Measurements from ENCODE around the gene GRIN1.

The GRIN1 gene

GRCh38 chr9:137171149-137171900 lies 32.4 kb downstream of the GRIN1 start:
- H3K4me1 ChIP-seq (ENCODE audit: control extremely low read depth in 1 of 4, control insufficient read depth in 4 of 4, insufficient read depth in 4 of 4, low read length in 3 of 4): peaks cover 0 to 81% (median 54%) of the 10 kb centered on the region in 4 experiments
- no peak overlapping the region for H3K4me3 ChIP-seq (ENCODE audit: control insufficient read depth in 1 of 7, extremely low read depth in 1 of 7, insufficient read depth in 4 of 7, low read depth in 2 of 7, low read length in 6 of 7)
- H3K27me3 ChIP-seq (replicated peaks in 2 of 5; ENCODE audit: control insufficient read depth in 4 of 5, insufficient read depth in 5 of 5, low read length in 4 of 5): peaks cover 0 to 43% (median 9%) of the 10 kb centered on the region in 5 experiments
- H3K36me3 ChIP-seq (ENCODE audit: control insufficient read depth in 4 of 4, insufficient read depth in 4 of 4, low read length in 3 of 4): no peaks in the 10 kb centered on the region
- 91% methylated on average over 16 of the region's 22 CpGs for WGBS (ENCODE audit: insufficient coverage)
- H3K9me3 ChIP-seq (ENCODE audit: control extremely low read depth in 1 of 5, control insufficient read depth in 4 of 5, insufficient read depth in 2 of 5, low read depth in 1 of 5, low read length in 4 of 5): no peaks in the 10 kb centered on the region
- ChIA-PET CTCF (interaction anchor here (0.8 to 2.6 kb wide), 5 partner anchors 8 to 65 kb away, joined by 3 to 8 read pairs (median 3); partner anchors contain the start of genes RNF224 and SSNA1), POLR2A (interaction anchor here (1.0 kb wide), 1 partner anchor 502 kb away, joined by 3 read pairs; no protein-coding TSS in a partner anchor)
- no peak overlapping the region for H3K27ac ChIP-seq (ENCODE audit: insufficient read depth in 1 of 2, low read depth in 1 of 2, low read length in 2 of 2, poor library complexity in 1 of 2, severe bottlenecking in 2 of 2)
- peak in 1 of 3 donors; percentile 24 for DNase-seq

DNA sequence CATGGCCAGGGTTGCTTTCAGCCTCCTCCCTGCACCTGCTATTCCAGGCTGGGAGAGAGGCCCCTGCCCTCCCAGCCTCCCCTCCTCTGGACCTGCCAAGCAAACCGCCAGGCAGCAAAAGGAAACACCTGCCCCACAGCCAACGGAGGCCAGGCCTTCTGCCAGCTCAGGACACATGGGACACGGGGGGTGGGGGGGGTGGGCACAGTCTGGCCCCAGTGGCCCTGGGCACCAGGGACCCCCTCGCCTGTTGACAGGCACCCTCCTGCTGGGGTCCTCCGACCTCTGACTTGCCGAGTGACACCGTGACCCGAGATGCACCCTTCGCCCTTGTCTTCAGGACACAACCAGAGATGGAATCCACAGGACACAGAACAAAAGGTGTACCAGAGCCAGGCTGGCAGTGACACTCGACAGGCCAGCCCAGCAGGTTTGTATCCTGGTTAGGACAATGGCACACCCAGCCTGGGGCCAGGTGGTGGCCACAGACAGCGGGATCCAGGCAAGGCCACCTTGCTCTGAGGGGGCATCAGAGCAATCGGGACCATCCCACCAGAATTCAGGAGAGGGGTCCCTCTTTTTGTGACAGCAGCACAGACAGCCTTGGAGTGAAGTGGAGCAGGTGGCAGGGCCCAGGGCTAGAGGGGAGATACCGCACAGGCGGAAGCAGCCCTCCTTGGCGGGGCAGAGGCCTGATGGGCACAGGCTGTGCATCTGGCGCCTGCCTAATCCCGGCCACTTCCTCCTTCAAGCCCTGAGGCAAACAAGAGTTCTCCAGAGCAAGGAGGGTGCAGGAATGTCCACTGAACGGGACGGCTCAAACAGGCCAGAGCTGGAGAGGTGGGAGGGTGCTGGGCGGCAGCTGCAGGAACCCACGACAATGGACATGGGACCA lies 34.2 kb downstream of the GRIN1 start:
- no peak overlapping the region for H3K27ac ChIP-seq (ENCODE audit: insufficient read depth in 1 of 2, low read depth in 1 of 2, low read length in 2 of 2, poor library complexity in 1 of 2, severe bottlenecking in 2 of 2)
- POLR2A ChIA-PET: interaction anchor here (0.9 to 1.0 kb wide), 2 partner anchors 16 to 46 kb away, joined by 3 to 4 read pairs; partner anchors contain the start of gene SSNA1
- peak in 2 of 3 donors; percentile 56 to 68 for DNase-seq
- H3K36me3 ChIP-seq (ENCODE audit: control insufficient read depth in 4 of 4, insufficient read depth in 4 of 4, low read length in 3 of 4): peaks cover 0 to 5% (median under 1%) of the 10 kb centered on the region in 4 experiments
- H3K4me1 ChIP-seq (ENCODE audit: control extremely low read depth in 1 of 4, control insufficient read depth in 4 of 4, insufficient read depth in 4 of 4, low read length in 3 of 4): peaks cover 0 to 66% (median 45%) of the 10 kb centered on the region in 4 experiments
- CTCF ChIA-PET: interaction anchor here (1.1 to 2.6 kb wide), 3 partner anchors 10 to 66 kb away, joined by 3 to 8 read pairs (median 3); no protein-coding TSS in a partner anchor
- no peaks in the 10 kb centered on the region for H3K9me3 ChIP-seq (ENCODE audit: control extremely low read depth in 1 of 5, control insufficient read depth in 4 of 5, insufficient read depth in 2 of 5, low read depth in 1 of 5, low read length in 4 of 5)
- peak overlapping the region in 3 of 7 experiments; percentile 12 to 40 (median 28) for H3K4me3 ChIP-seq (ENCODE audit: control insufficient read depth in 1 of 7, extremely low read depth in 1 of 7, insufficient read depth in 4 of 7, low read depth in 2 of 7, low read length in 6 of 7)
- 55% methylated on average over 19 of the region's 21 CpGs for WGBS (ENCODE audit: insufficient coverage)
- H3K27me3 ChIP-seq (replicated peaks in 2 of 5; ENCODE audit: control insufficient read depth in 4 of 5, insufficient read depth in 5 of 5, low read length in 4 of 5): peaks cover 0 to 24% (median 6%) of the 10 kb centered on the region in 5 experiments

GRCh38 chr9:137173796-137174664 lies 35.1 kb downstream of the GRIN1 start:
- ChIA-PET POLR2A (interaction anchor here (0.6 kb wide), 1 partner anchor 78 kb away, joined by 3 read pairs; no protein-coding TSS in a partner anchor), CTCF (interaction anchor here (5.0 kb wide), 1 partner anchor 15 kb away, joined by 33 read pairs; the partner anchor contains the start of genes ANAPC2 and SSNA1)
- Histone ChIP-seq H3K27ac (ENCODE audit: insufficient read depth in 1 of 2, low read depth in 1 of 2, low read length in 2 of 2, poor library complexity in 1 of 2, severe bottlenecking in 2 of 2) (no peak overlapping the region), H3K27me3 (replicated peaks in 2 of 5; ENCODE audit: control insufficient read depth in 4 of 5, insufficient read depth in 5 of 5, low read length in 4 of 5) (peaks cover 0 to 17% (median 6%) of the 10 kb centered on the region in 5 experiments), H3K36me3 (ENCODE audit: control insufficient read depth in 4 of 4, insufficient read depth in 4 of 4, low read length in 3 of 4) (peaks cover 0 to 13% (median 5%) of the 10 kb centered on the region in 4 experiments), H3K4me1 (ENCODE audit: control extremely low read depth in 1 of 4, control insufficient read depth in 4 of 4, insufficient read depth in 4 of 4, low read length in 3 of 4) (peaks cover 0 to 57% (median 39%) of the 10 kb centered on the region in 4 experiments), H3K9me3 (ENCODE audit: control extremely low read depth in 1 of 5, control insufficient read depth in 4 of 5, insufficient read depth in 2 of 5, low read depth in 1 of 5, low read length in 4 of 5) (no peaks in the 10 kb centered on the region), H3K4me3 (ENCODE audit: control insufficient read depth in 1 of 7, extremely low read depth in 1 of 7, insufficient read depth in 4 of 7, low read depth in 2 of 7, low read length in 6 of 7) (no peak overlapping the region)
- DNase-seq: peak in 1 of 3 donors; percentile 16
- 93% methylated on average over 42 of the region's 45 CpGs for WGBS (ENCODE audit: insufficient coverage)

- peak in 1 of 3 donors; percentile 42 for DNase-seq
- ChIA-PET POLR2A (interaction anchor here (0.6 kb wide), 1 partner anchor 78 kb away, joined by 3 read pairs; no protein-coding TSS in a partner anchor), CTCF (interaction anchor here (0.7 to 5.0 kb wide), 3 partner anchors 14 to 56 kb away, joined by 3 to 33 read pairs (median 13); partner anchors contain the start of genes ANAPC2, RNF224 and SSNA1)
- Histone ChIP-seq H3K4me1 (ENCODE audit: control extremely low read depth in 1 of 4, control insufficient read depth in 4 of 4, insufficient read depth in 4 of 4, low read length in 3 of 4) (peaks cover 0 to 49% (median 31%) of the 10 kb centered on the region in 4 experiments), H3K27ac (ENCODE audit: insufficient read depth in 1 of 2, low read depth in 1 of 2, low read length in 2 of 2, poor library complexity in 1 of 2, severe bottlenecking in 2 of 2) (no peak overlapping the region), H3K4me3 (ENCODE audit: control insufficient read depth in 1 of 7, extremely low read depth in 1 of 7, insufficient read depth in 4 of 7, low read depth in 2 of 7, low read length in 6 of 7) (no peak overlapping the region), H3K27me3 (replicated peaks in 2 of 5; ENCODE audit: control insufficient read depth in 4 of 5, insufficient read depth in 5 of 5, low read length in 4 of 5) (peaks cover 0 to 9% (median 4%) of the 10 kb centered on the region in 5 experiments), H3K9me3 (ENCODE audit: control extremely low read depth in 1 of 5, control insufficient read depth in 4 of 5, insufficient read depth in 2 of 5, low read depth in 1 of 5, low read length in 4 of 5) (no peaks in the 10 kb centered on the region), H3K36me3 (ENCODE audit: control insufficient read depth in 4 of 4, insufficient read depth in 4 of 4, low read length in 3 of 4) (peaks cover 0 to 21% (median 11%) of the 10 kb centered on the region in 4 experiments)
- WGBS (ENCODE audit: insufficient coverage): 47% methylated on average over 33 of the region's 34 CpGs
Observed at GRCh38 chr9:137174722-137175293, 35.9 kb downstream of the GRIN1 start.

GRCh38 chr9:137175345-137175961 lies 36.5 kb downstream of the GRIN1 start:
- H3K4me3 ChIP-seq (ENCODE audit: control insufficient read depth in 1 of 7, extremely low read depth in 1 of 7, insufficient read depth in 4 of 7, low read depth in 2 of 7, low read length in 6 of 7): no peak overlapping the region
- peaks cover 0 to 43% (median 27%) of the 10 kb centered on the region in 4 experiments for H3K4me1 ChIP-seq (ENCODE audit: control extremely low read depth in 1 of 4, control insufficient read depth in 4 of 4, insufficient read depth in 4 of 4, low read length in 3 of 4)
- DNase-seq: peak in 1 of 3 donors; percentile 46
- no peak overlapping the region for H3K27ac ChIP-seq (ENCODE audit: insufficient read depth in 1 of 2, low read depth in 1 of 2, low read length in 2 of 2, poor library complexity in 1 of 2, severe bottlenecking in 2 of 2)
- CTCF ChIA-PET: interaction anchor here (0.7 to 5.0 kb wide), 9 partner anchors 12 to 57 kb away, joined by 3 to 33 read pairs (median 3); partner anchors contain the start of genes ANAPC2, RNF224 and SSNA1
- H3K27me3 ChIP-seq (replicated peaks in 2 of 5; ENCODE audit: control insufficient read depth in 4 of 5, insufficient read depth in 5 of 5, low read length in 4 of 5): peaks cover 0 to 4% (median under 1%) of the 10 kb centered on the region in 5 experiments
- POLR2A ChIA-PET: no interaction called here
- peaks cover 0 to 27% (median 17%) of the 10 kb centered on the region in 4 experiments for H3K36me3 ChIP-seq (ENCODE audit: control insufficient read depth in 4 of 4, insufficient read depth in 4 of 4, low read length in 3 of 4)
- WGBS (ENCODE audit: insufficient coverage): 42% methylated on average over 30 of the region's 33 CpGs
- no peaks in the 10 kb centered on the region for H3K9me3 ChIP-seq (ENCODE audit: control extremely low read depth in 1 of 5, control insufficient read depth in 4 of 5, insufficient read depth in 2 of 5, low read depth in 1 of 5, low read length in 4 of 5)

Measured in common myeloid progenitor, CD34-positive (primary cell).